Thoracic aorta (tissue), 2 donors: ENCODE results near the gene CDH23. TPM values are rescaled to one million over a fixed set of nuclear protein-coding genes. Genes with fewer than 3 reads are reported as not detected.

Experiments
- ATAC-seq: fragments of 150-250 bp; one replicate; pipeline ENCODE4 v1.8.0; 2017; ENCODE audit warnings: low read depth; ENCODE audit not compliant: insufficient number of reproducible peaks, low FRiP score
- DNase-seq: peaks from one replicate; pipeline ENCODE4 v3.0.0-alpha.2; 2020; ENCODE audit warnings: low spot score
- H3K27ac ChIP-seq, 2 donors: fragments of 200-600 bp; sonication (generic); 1 replicate in 1 of 2; 2 replicates in 1 of 2; pipeline ENCODE4 v1.5.1; 2016; ENCODE audit warnings: mild to moderate bottlenecking in 2 of 2, moderate library complexity in 2 of 2
- H3K27me3 ChIP-seq: fragments of 200-600 bp; sonication (generic); replicated peaks from 2 replicates; pipeline ENCODE4 v1.6.0; 2016; ENCODE audit warnings: mild to moderate bottlenecking; ENCODE audit not compliant: insufficient read depth
- H3K36me3 ChIP-seq: fragments of 200-600 bp; sonication (generic); one replicate; pipeline ENCODE4 v1.5.1; 2016
- H3K4me1 ChIP-seq, 2 donors: fragments of 200-600 bp; sonication (generic); 1 replicate in 1 of 2; 2 replicates in 1 of 2; pipeline versions ENCODE4 v1.5.1 to v1.6.0; 2016; ENCODE audit warnings: low read depth in 2 of 2, mild to moderate bottlenecking in 1 of 2; ENCODE audit not compliant: control insufficient read depth in 1 of 2
- H3K4me3 ChIP-seq: fragments of 200-600 bp; sonication (generic); 2 replicates; pipeline ENCODE4 v1.5.1; 2016; ENCODE audit warnings: mild to moderate bottlenecking
- H3K9me3 ChIP-seq: fragments of 200-600 bp; sonication (generic); 2 replicates; pipeline ENCODE4 v1.5.1; 2016
- total RNA-seq, 2 donors: library from RNA; depleted of rRNA; stranded (reverse); fragments of >200 nt; gene quantifications; one replicate each; pipeline versions ENCODE4 v1.1.0 to v1.2.3, GENCODE V29; 2016
- TF ChIP-seq, protein P1 (sequence below): fragments of 200-600 bp; sonication (generic); IDR thresholded peaks from one replicate; pipeline ENCODE4 v1.5.1; 2019; ENCODE audit warnings: antibody characterized with exemption

The CDH23 gene
- total RNA-seq, 2 donors from 2014 or later, result 10.6 to 10.8 TPM

DNA sequence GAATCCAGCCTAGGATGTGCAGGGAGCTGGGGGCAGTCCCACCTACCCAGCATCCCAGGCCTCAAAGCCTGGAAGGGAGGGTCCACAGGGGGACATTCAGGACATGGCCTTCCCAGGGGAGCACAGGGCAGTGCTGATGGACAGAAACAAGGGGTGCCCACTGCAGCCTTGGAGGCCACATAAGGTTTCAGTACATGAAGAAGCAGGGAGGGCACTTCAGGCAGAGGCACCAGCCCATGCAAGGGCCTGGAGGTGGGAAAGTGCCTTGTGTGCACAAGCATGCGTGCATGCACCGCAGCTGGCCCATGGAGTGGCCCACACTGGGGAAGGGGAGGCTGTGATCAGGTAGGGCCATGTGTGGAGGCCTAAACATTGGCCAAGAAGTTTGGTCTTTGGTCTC, 313.8 kb downstream of the CDH23 start:
- Histone ChIP-seq H3K4me3 (no peak overlapping the region), H3K27me3 (no peaks in the 10 kb centered on the region), H3K4me1 (peaks cover 29 to 32% of the 10 kb centered on the region in 2 donors), H3K27ac (no peak overlapping the region), H3K36me3 (no peaks in the 10 kb centered on the region), H3K9me3 (no peaks in the 10 kb centered on the region)
- DNase-seq, result no peak
- no peak for ATAC-seq
- TF ChIP-seq, protein P1, sequence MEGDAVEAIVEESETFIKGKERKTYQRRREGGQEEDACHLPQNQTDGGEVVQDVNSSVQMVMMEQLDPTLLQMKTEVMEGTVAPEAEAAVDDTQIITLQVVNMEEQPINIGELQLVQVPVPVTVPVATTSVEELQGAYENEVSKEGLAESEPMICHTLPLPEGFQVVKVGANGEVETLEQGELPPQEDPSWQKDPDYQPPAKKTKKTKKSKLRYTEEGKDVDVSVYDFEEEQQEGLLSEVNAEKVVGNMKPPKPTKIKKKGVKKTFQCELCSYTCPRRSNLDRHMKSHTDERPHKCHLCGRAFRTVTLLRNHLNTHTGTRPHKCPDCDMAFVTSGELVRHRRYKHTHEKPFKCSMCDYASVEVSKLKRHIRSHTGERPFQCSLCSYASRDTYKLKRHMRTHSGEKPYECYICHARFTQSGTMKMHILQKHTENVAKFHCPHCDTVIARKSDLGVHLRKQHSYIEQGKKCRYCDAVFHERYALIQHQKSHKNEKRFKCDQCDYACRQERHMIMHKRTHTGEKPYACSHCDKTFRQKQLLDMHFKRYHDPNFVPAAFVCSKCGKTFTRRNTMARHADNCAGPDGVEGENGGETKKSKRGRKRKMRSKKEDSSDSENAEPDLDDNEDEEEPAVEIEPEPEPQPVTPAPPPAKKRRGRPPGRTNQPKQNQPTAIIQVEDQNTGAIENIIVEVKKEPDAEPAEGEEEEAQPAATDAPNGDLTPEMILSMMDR, result no peak

DNA sequence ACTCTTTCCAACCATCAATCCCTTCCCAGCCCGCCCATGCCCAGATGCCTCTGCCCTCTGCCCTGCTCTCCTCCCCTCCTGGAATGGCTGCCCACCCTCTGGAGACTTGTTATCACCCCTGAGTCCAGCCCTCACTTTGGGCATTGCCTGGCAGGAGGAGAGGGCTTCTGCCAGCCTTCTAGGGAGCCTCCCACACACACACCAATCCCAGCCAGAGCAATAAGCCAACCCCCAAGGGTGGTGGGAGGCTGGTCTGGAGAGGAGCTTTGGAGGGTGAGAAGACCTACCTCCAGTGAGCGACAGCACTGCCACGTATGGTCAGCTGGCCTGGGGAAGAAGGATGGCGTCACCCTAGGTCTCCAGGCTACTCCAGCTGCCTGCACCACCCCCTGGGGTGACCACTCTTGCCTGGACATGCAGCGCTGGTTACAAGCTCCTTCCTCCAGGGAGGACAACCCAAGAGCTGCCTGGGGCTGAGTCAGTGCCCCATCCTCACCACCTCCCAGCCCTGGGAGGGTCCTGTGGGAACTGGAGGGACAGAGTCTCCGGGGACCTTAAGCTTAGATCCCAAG, 314.4 kb downstream of the CDH23 start:
- Histone ChIP-seq H3K4me3 (no peak overlapping the region), H3K9me3 (no peaks in the 10 kb centered on the region), H3K27ac (no peak overlapping the region), H3K36me3 (no peaks in the 10 kb centered on the region), H3K4me1 (peaks cover 29 to 39% of the 10 kb centered on the region in 2 donors), H3K27me3 (no peaks in the 10 kb centered on the region)
- no peak for DNase-seq
- ATAC-seq, result no peak
- TF ChIP-seq, protein P1, result no peak

DNA sequence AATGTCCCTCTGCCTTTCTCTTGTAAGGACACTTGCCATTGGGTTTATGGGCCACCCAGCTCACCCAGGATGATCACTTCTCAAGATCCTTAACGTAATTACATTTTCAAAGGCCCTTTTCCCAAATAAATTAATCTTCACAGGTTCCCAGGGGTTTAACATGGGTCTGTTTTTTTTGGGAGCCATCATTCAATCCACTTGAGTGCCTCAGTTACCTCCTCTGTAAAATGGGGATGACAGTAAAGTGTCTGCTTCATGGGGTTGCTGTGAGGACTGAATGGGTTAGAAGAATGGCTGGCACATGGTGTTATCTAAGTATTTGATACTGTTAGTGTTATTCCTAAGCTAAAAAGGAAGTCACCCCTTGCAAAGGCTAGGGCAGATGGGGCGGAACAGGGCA, 315.4 kb downstream of the CDH23 start:
- H3K27ac ChIP-seq, result peak overlapping the region in 1 of 2 donors; percentile 91
- TF ChIP-seq, protein P1, result no peak
- H3K27me3 ChIP-seq, result no peaks in the 10 kb centered on the region
- no peaks in the 10 kb centered on the region for H3K36me3 ChIP-seq
- H3K4me1 ChIP-seq, result peaks cover 29 to 43% of the 10 kb centered on the region in 2 donors
- H3K4me3 ChIP-seq, result no peak overlapping the region
- ATAC-seq (no peak), DNase-seq (no peak)
- H3K9me3 ChIP-seq, result no peaks in the 10 kb centered on the region

DNA sequence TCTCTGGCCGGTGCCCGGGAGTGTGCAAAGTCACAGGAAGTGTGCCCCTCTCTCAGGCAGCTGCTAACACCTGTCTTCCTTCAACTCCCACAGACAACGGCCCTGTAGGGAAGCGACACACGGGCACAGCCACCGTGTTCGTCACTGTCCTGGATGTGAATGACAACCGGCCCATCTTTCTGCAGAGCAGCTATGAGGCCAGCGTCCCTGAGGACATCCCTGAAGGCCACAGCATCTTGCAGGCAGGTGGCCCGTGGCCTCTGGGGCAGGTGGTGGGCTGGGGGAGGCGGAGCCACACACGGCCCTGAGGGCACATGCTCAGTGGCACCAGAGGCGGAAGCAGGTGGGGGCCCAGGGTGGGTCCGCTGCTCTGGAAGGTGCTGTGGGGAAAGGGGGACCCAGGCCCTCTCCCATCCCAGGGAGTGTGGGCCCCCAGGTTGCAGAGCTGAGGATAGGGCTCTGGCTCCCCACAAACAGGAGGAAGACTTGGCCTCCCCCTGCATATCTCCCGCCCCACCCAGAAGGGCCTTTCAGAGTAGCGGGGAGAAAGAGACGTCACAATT, 315.9 kb downstream of the CDH23 start:
- Histone ChIP-seq H3K9me3 (no peaks in the 10 kb centered on the region), H3K36me3 (no peaks in the 10 kb centered on the region), H3K4me3 (no peak overlapping the region), H3K27ac (peak overlapping the region; percentile 91 to 96), H3K4me1 (peaks cover 34 to 48% of the 10 kb centered on the region in 2 donors), H3K27me3 (no peaks in the 10 kb centered on the region)
- TF ChIP-seq, protein P1, result no peak
- no peak for ATAC-seq
- no peak for DNase-seq

DNA sequence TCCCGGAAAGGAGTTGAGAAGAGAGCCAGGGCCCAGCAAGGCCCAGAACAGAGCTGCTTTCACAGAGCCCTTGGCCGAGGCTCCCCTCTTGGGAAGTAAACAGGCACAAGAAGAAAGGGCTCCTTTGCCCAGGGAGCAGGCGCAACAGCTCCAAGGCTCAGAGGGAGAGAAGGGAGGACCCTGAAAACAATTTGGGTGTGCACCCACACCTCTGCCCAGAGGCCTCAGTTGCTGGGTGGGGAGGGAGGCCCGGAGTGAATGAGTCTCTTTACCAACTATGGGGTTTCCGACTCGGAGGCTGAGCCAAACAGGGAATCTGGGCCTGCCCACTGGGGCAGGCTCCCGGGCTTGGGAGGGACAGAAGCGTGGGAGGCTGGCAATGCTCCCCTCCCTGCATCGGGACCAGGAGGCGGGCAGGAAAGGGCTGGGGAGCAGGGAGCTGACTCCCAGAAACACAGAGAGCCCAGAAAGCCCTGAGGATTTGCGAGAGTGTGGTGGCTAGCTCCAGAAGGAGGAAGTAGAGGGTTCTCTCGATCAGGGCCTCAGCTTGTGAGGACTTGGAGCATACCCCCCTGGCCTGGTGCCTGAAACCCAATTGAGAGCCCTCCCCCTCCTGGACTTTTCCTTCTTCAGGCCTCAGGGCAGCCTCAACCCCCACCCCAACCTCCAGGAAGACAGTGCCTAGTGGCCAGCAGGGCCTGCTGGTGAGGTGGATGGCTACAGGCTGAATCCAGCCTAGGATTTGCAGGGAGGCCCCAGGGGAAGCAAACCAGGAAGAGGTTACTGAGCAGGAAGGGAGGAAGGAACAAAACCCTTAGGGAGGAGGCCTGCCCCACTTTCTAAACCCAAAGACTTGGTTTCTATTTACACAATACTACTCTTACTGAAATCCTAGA, 316.7 kb downstream of the CDH23 start:
- peak; percentile 73 for ATAC-seq
- H3K9me3 ChIP-seq, result no peaks in the 10 kb centered on the region
- H3K36me3 ChIP-seq, result no peaks in the 10 kb centered on the region
- DNase-seq, result peak; percentile 74
- peak overlapping the region; percentile 49 for H3K4me3 ChIP-seq
- H3K27ac ChIP-seq, result peak overlapping the region; percentile 91 to 96
- no peaks in the 10 kb centered on the region for H3K27me3 ChIP-seq
- TF ChIP-seq, protein P1, result no peak
- peaks cover 34 to 56% of the 10 kb centered on the region in 2 donors for H3K4me1 ChIP-seq
